ENCODE measurements around the gene MFAP3.

MFAP3 gene

DNA sequence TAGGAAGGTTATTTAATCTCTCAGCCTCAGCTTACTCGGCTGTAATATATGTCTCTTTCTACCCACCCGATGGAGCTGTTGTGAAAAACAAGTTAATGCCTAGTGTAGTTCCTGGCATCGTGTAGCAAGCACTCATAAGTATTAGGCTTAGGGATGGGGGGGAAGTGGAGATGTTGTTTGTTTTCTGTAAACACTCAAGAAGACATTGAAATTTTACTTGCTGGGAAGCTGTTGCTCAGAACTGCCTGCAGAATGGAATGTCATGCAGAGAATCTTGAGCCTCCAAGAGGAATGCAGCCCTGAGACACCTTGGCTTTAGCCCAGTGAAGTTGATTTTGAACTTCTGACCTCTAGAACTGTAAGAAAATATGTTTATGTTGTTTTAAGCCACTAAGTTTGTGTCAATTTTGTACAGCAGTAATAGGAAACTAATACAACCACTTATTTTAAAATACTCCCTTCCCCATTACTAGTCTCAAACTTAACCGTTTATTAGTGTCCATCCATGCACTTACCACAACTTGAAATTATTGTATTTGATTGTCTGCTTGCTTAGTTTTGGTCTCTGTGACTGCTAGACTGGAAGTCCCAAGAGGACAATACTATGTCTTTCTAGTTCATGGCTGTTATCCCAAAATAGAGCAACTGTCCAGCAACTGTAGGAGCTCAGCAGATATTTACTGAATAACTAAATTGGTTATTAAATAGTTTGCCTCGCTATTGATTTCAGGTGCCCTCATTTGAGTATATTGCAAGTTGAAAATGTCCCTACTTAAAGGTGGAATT, 53.8 kb downstream of the MFAP3 start:
- no peak for DNase-seq (ENCODE audit: low read depth in 2 of 2)

- DNase-seq (ENCODE audit: low read depth in 2 of 2), result no peak
Measured at GRCh38 chr5:154093142-154093532, 54.4 kb downstream of the MFAP3 start.

DNA sequence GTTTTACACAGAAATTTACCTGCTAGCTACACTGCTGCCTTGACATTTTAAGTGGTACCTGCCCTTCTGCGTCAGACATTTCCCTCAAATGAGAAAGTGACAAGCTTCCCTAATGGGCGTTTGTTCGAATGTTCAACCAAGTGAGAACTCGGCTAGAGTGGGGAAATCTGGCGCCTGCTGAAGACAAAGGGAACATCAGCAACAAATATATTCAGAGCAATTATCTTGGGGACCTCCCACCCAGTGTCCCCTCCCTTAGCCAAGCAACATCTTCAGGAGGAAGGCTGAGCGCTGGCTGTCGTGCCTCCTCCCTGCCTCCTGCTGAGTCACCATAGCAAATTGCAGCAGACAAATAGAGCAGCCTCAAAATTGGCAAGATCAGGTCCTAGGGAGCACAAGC, 57.1 kb downstream of the MFAP3 start:
- no peak for DNase-seq (ENCODE audit: low read depth in 2 of 2)

- DNase-seq (ENCODE audit: low read depth in 2 of 2), result no peak
Measured at GRCh38 chr5:154097031-154097430, 58.3 kb downstream of the MFAP3 start.

GRCh38 chr5:154098465-154098864, 59.7 kb downstream of the MFAP3 start:
- DNase-seq (ENCODE audit: low read depth in 2 of 2), result no peak

GRCh38 chr5:154101184-154101583, 62.4 kb downstream of the MFAP3 start:
- no peak for DNase-seq (ENCODE audit: low read depth in 2 of 2)

- DNase-seq (ENCODE audit: low read depth in 2 of 2), result no peak
Measured at GRCh38 chr5:154103233-154103632, 64.5 kb downstream of the MFAP3 start.

Measured in stimulated activated CD8-positive, alpha-beta memory T cell treated with anti-CD3 and anti-CD28 coated beads, Interleukin-7, amount 100 ng/mL, for 1 hour (primary cell).